HCT116 (cell line): ENCODE data around the gene CCNL2.

ENCODE experiments used
- EGR1 ChIP-seq: IDR thresholded peaks from 2 replicates; pipeline ENCODE4 v1.6.1; 2012; ENCODE audit warnings: low read depth
- EZH2 ChIP-seq: fragments of 200-600 bp; sonication (generic); IDR thresholded peaks from 2 replicates; pipeline ENCODE4 v1.6.1; 2017; ENCODE audit warnings: antibody characterized with exemption, mixed run types
- TF ChIP-seq, protein P1 (sequence below), 3 experiments: fragments of 200-600 bp in 1 of 3; sonication (generic) in 1 of 3; IDR thresholded peaks in 2 of 3; conservative IDR thresholded peaks in 1 of 3; 2 replicates each; pipeline ENCODE4 v1.5.1; 2012 to 2017; ENCODE audit warnings: low read depth in 2 of 3, low read length in 2 of 3, antibody characterized with exemption in 1 of 3, borderline replicate concordance in 1 of 3, control low read depth in 1 of 3, mild to moderate bottlenecking in 1 of 3, mixed read lengths in 1 of 3, mixed run types in 1 of 3, moderate library complexity in 1 of 3; ENCODE audit not compliant: insufficient read depth in 1 of 3

DNA sequence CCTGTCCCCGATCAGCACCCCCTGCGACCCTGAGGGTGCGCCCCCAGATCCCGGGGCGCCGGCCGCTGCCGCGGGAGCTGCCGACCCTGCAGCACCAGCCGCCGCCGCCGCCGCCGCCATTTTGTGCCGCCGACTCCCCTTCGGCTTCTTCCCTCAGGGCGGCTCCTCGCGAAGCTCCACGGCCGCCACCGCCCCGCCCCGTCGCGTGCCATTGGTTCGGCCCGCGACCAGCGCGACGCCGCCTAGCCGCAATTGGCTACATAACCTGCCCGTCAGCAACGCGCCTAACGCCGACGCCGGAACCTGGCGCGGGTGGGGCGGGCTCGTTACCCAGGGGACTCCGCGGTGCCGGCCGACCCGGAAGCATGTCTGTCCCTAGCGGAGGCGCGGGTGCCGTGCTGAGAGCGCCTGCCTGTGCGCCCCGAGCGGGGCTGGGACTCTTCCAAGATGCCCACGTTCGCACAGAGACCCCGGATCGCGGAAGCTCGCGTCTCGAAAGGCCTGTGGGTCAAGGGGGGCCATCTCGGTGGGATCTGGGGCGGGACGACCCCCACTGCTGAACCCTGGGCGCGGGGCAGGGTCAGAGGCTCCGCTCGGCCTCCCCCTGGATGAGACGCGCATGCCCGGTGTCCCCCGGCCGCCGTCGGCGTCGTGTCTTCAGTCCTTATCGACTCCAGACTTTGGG lies at the start of gene CCNL2:
- TF ChIP-seq EGR1, result no peak
- TF ChIP-seq, protein P1, sequence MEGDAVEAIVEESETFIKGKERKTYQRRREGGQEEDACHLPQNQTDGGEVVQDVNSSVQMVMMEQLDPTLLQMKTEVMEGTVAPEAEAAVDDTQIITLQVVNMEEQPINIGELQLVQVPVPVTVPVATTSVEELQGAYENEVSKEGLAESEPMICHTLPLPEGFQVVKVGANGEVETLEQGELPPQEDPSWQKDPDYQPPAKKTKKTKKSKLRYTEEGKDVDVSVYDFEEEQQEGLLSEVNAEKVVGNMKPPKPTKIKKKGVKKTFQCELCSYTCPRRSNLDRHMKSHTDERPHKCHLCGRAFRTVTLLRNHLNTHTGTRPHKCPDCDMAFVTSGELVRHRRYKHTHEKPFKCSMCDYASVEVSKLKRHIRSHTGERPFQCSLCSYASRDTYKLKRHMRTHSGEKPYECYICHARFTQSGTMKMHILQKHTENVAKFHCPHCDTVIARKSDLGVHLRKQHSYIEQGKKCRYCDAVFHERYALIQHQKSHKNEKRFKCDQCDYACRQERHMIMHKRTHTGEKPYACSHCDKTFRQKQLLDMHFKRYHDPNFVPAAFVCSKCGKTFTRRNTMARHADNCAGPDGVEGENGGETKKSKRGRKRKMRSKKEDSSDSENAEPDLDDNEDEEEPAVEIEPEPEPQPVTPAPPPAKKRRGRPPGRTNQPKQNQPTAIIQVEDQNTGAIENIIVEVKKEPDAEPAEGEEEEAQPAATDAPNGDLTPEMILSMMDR (IDR thresholded peaks at IDR 0.05 in 2 of 3, conservative IDR thresholded peaks at IDR 0.05 in 1 of 3; ENCODE audit: borderline replicate concordance in 1 of 3, insufficient read depth in 1 of 3, low read depth in 2 of 3, low read length in 2 of 3), result peak in 2 of 3 experiments; percentile 51 to 64; a peak in 4 of 6 replicates
- TF ChIP-seq EZH2, result no peak
